GM12878 (cell line): ENCODE data around the gene GAS2L1. TPM values are rescaled to one million over a fixed set of nuclear protein-coding genes. Genes with fewer than 3 reads are reported as not detected.
A peak's percentile ranks its signal among the peaks of the same experiment; 100 is the strongest.

Experiments used
- ATAC-seq: fragments of 200-7000 bp; cut with Tn5 transposase; 3 replicates; pipeline ENCODE4 v1.9.1; 2020; ENCODE audit warnings: mild to moderate bottlenecking, moderate library complexity
- BruUV-seq: library from RNA; stranded (reverse); fragments of 400-500 nt; replicated peaks from 2 replicates; lab custom pipeline; 2021; lab: Mats Ljungman, UMichigan
- CTCF ChIA-PET: fragments of 300-600 bp; sonication (Branson Sonifier 250); formaldehyde crosslinking; extraction: SDS; loops from one replicate; lab custom pipeline; 2021; ENCODE audit warnings: inconsistent platforms; lab: Yijun Ruan, JAX
- POLR2A ChIA-PET: fragments of 350-600 bp; formaldehyde crosslinking; extraction: SDS; loops from one replicate; lab custom pipeline; 2021; ENCODE audit warnings: inconsistent platforms; lab: Charles Lee
- RAD21 ChIA-PET: fragments of 300-600 bp; sonication (Branson Sonifier 250); formaldehyde crosslinking; loops from one replicate; lab custom pipeline; 2023; ENCODE audit warnings: antibody characterized with exemption; ENCODE audit not compliant: unreplicated experiment; lab: Charles Lee
- SMC1A ChIA-PET: fragments of 300-600 bp; sonication (Branson Sonifier 250); formaldehyde crosslinking; loops from one replicate; lab custom pipeline; 2023; ENCODE audit not compliant: unreplicated experiment, uncharacterized antibody; lab: Charles Lee
- DNase-seq: peaks from one replicate; pipeline ENCODE4 v3.0.0-alpha.2; 2011; ENCODE audit warnings: low read depth, low spot score
- FAIRE-seq: peaks from 3 replicates; lab custom pipeline; 2011; peaks lifted over from hg19 to GRCh38; lab: Jason Lieb, UNC
- H2AFZ ChIP-seq: 2 replicates; pipeline ENCODE4 v1.6.0; 2011; ENCODE audit warnings: low read depth, low read length, control low read depth; ENCODE audit not compliant: control insufficient read depth
- H3K27ac ChIP-seq: 2 replicates; pipeline ENCODE4 v1.5.1; 2011; ENCODE audit warnings: control low read depth; ENCODE audit not compliant: control insufficient read depth, insufficient read depth
- H3K27me3 ChIP-seq, 2 experiments: replicated peaks in 1 of 2; 2 replicates each; pipeline versions ENCODE4 v1.6.0 to v1.6.1; 2011; ENCODE audit warnings: low read length in 1 of 2; ENCODE audit not compliant: control insufficient read depth in 2 of 2, insufficient read depth in 2 of 2
- H3K36me3 ChIP-seq, 2 experiments: 2 replicates each; pipeline ENCODE4 v1.5.1; 2011; ENCODE audit warnings: low read length in 1 of 2; ENCODE audit not compliant: control insufficient read depth in 2 of 2, insufficient read depth in 2 of 2
- H3K4me1 ChIP-seq: 2 replicates; pipeline ENCODE4 v1.6.1; 2011; ENCODE audit warnings: mild to moderate bottlenecking, low read length, moderate library complexity, mixed read lengths; ENCODE audit not compliant: control insufficient read depth, insufficient read depth
- H3K4me2 ChIP-seq: 2 replicates; pipeline ENCODE4 v1.6.0; 2011; ENCODE audit warnings: control low read depth; ENCODE audit not compliant: control insufficient read depth, insufficient read depth
- H3K4me3 ChIP-seq: fragments of 200-600 bp; sonication (generic); 2 replicates; pipeline ENCODE4 v1.5.1; 2016
- H3K79me2 ChIP-seq: 2 replicates; pipeline ENCODE4 v1.6.0; 2011; ENCODE audit warnings: low read length; ENCODE audit not compliant: control insufficient read depth, insufficient read depth
- H3K9ac ChIP-seq: 2 replicates; pipeline ENCODE4 v1.8.0; 2011; ENCODE audit warnings: low read length, control low read depth, mixed read lengths; ENCODE audit not compliant: control insufficient read depth, insufficient read depth
- H3K9me3 ChIP-seq: replicated peaks from 3 replicates; pipeline ENCODE4 v1.5.1; 2011; ENCODE audit warnings: mild to moderate bottlenecking, low read length; ENCODE audit not compliant: control insufficient read depth, insufficient read depth
- H4K20me1 ChIP-seq: 2 replicates; pipeline ENCODE4 v1.6.0; 2011; ENCODE audit not compliant: control insufficient read depth, insufficient read depth
- BHLHE40 ChIP-seq, 2 experiments: fragments of 450-650 bp in 1 of 2; IDR thresholded peaks; 2 replicates each; pipeline ENCODE4 v1.6.1; 2011 to 2017; ENCODE audit warnings: low read depth in 2 of 2, borderline replicate concordance in 1 of 2, improper control_type of control experiment in 1 of 2, low read length in 1 of 2, mild to moderate bottlenecking in 1 of 2
- CHD1 ChIP-seq: IDR thresholded peaks from 2 replicates; pipeline ENCODE4 v1.6.1; 2012; ENCODE audit warnings: low read depth, low read length, improper control_type of control experiment
- CREB1 ChIP-seq: IDR thresholded peaks from 2 replicates; pipeline ENCODE4 v1.6.1; 2012; ENCODE audit warnings: low read depth, mild to moderate bottlenecking, inconsistent platforms
- CTCF ChIP-seq, 3 experiments: IDR thresholded peaks in 2 of 3; conservative IDR thresholded peaks in 1 of 3; 2 replicates each; pipeline ENCODE4 v1.5.1; 2011; ENCODE audit warnings: low read depth in 3 of 3, low read length in 3 of 3, mild to moderate bottlenecking in 3 of 3, control low read depth in 2 of 3, moderate library complexity in 2 of 3, inconsistent platforms in 1 of 3, mixed read lengths in 1 of 3; ENCODE audit not compliant: control insufficient read depth in 2 of 3, insufficient read depth in 1 of 3; ENCODE audit errors: extremely low read depth in 1 of 3
- DPF2 ChIP-seq: fragments of 450-650 bp; IDR thresholded peaks from 2 replicates; pipeline ENCODE4 v1.6.1; 2017; ENCODE audit warnings: mild to moderate bottlenecking
- ESRRA ChIP-seq: IDR thresholded peaks from 2 replicates; pipeline ENCODE4 v1.6.1; 2012; ENCODE audit warnings: mild to moderate bottlenecking, low read length, improper control_type of control experiment
- HDAC6 ChIP-seq: fragments of 200-600 bp; sonication (generic); IDR thresholded peaks from one replicate; pipeline ENCODE4 v1.8.0; 2017; ENCODE audit warnings: antibody characterized with exemption; ENCODE audit not compliant: unreplicated experiment
- MEF2A ChIP-seq: IDR thresholded peaks from 2 replicates; pipeline ENCODE4 v1.6.1; 2011; ENCODE audit warnings: low read depth, mild to moderate bottlenecking, low read length, moderate library complexity; ENCODE audit not compliant: insufficient read depth
- PAX8 ChIP-seq: fragments of 450-650 bp; IDR thresholded peaks from 2 replicates; pipeline ENCODE4 v1.6.1; 2017; ENCODE audit warnings: mild to moderate bottlenecking, moderate library complexity
- PKNOX1 ChIP-seq: fragments of 450-650 bp; IDR thresholded peaks from 2 replicates; pipeline ENCODE4 v1.6.1; 2016; ENCODE audit warnings: mild to moderate bottlenecking
- RAD21 ChIP-seq: IDR thresholded peaks from 2 replicates; pipeline ENCODE4 v1.6.1; 2011; ENCODE audit warnings: mild to moderate bottlenecking, low read depth, low read length, moderate library complexity; ENCODE audit not compliant: insufficient read depth
- RB1 ChIP-seq: fragments of 450-650 bp; formaldehyde crosslinking; IDR thresholded peaks from 2 replicates; pipeline ENCODE4 v1.6.1; 2017; ENCODE audit warnings: mild to moderate bottlenecking, borderline replicate concordance
- RBBP5 ChIP-seq: fragments of 200-600 bp; sonication (generic); conservative IDR thresholded peaks from 2 replicates; pipeline ENCODE4 v1.6.1; 2016
- USF1 ChIP-seq: IDR thresholded peaks from 2 replicates; pipeline ENCODE4 v1.6.1; 2011; ENCODE audit warnings: borderline replicate concordance, low read depth, mild to moderate bottlenecking, moderate library complexity, mixed read lengths, low read length; ENCODE audit not compliant: insufficient read depth; ENCODE audit errors: extremely low read length
- ZBED1 ChIP-seq: IDR thresholded peaks from 2 replicates; pipeline ENCODE4 v1.6.1; 2016; ENCODE audit warnings: borderline replicate concordance
- WGBS: methylation state at CpG from one replicate; pipeline ENCODE4 v1.1.6; 2016; ENCODE audit warnings: low lambda C conversion rate; ENCODE audit not compliant: insufficient replicate concordance, insufficient coverage; ENCODE audit errors: missing lambda C conversion rate; 5-methylcytosine and 5-hydroxymethylcytosine counted together
- in situ Hi-C: fragments of 300-500 bp; cut with MboI; formaldehyde crosslinking; loops from 9 replicates; pipeline ENCODE4 v1.14.3; 2018; ENCODE audit warnings: mixed read lengths
- intact Hi-C: fragments of 100-400 bp; cut with micrococcal nuclease; formaldehyde crosslinking; loops from one replicate; pipeline ENCODE4 v1.14.2; 2022; ENCODE audit not compliant: unreplicated experiment
- polyA plus RNA-seq, 11 experiments: library from polyadenylated mRNA; depleted of rRNA in 4 of 11; unstranded in 6 of 11; stranded (reverse) in 5 of 11; fragments of >200 nt; fragmentation: Nextera tagmentation in 4 of 11; fragmentation: Illumina TruSeq in 1 of 11; extraction: Ambion mirVana in 4 of 11; extraction: Trizol in 1 of 11; gene quantifications; 1 replicate in 1 of 11; 2 replicates in 10 of 11; pipeline versions ENCODE4 v1.2.1 to v1.2.3, GENCODE V29; 2011 to 2016; ENCODE audit warnings: inconsistent platforms in 2 of 11, missing spikeins in 2 of 11, low read depth in 1 of 11
- total RNA-seq, 4 experiments: library from RNA; depleted of rRNA in 3 of 4; stranded (reverse); fragments of >200 nt in 3 of 4; fragmentation: Illumina TruSeq in 1 of 4; extraction: Trizol in 1 of 4; gene quantifications; 2 replicates each; pipeline versions ENCODE4 v1.2.1 to v1.2.3, GENCODE V29; 2013 to 2021
- TF ChIP-seq, protein P1 (sequence below): fragments of 450-650 bp; IDR thresholded peaks from 2 replicates; pipeline ENCODE4 v1.6.1; 2017; ENCODE audit warnings: mild to moderate bottlenecking

The GAS2L1 gene
- total and polyA plus RNA-seq, 10 of the 15 experiments (the other 5 are each of a cell fraction or from before 2014, with no cell fraction given) = 0.03 to 0.13 TPM; not detected in 8

DNA sequence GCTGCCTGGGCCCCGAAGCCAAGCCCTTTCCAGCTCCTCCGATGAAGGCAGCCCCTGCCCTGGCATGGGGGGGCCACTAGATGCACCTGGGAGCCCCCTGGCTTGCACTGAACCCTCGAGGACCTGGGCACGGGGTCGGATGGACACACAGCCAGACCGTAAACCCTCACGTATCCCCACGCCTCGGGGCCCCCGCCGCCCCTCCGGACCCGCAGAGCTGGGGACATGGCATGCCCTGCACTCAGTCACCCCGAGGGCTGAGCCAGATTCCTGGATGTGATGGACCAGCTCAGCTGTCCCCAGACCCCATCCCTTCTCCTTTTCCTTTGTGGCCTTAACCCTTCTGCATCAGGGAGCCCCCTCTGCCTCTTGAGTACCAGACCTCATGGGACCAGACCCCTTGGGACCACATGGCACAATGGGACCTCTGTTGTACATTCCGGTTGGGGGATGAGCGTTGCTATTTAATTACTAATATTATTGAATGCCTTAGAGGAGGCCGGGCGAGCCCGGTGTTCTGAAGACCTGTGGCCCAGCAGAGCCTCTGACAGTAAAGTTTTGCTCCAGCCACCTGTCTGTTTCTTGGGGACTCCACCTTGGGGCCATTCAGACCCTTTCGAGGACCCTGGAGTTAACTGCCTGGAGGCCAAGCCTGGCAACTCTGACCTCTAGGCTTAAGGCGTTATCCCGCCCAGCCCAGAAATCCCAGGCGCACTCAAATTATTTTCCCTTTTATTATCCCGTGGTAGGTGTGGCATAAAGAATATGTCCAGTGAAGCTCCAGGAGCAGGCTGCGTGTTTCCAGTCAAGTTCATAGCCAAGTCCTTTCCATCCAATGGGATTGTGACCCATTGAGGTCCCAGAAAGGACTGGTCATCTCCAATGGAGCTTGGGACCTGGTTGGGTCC lies 6.0 kb downstream of the GAS2L1 start (continued):
- no peak for TF ChIP-seq PKNOX1
- TF ChIP-seq ESRRA = no peak
- TF ChIP-seq ZBED1 = no peak
- TF ChIP-seq RB1 = no peak
- TF ChIP-seq CREB1 = no peak
- TF ChIP-seq DPF2 = no peak
- TF ChIP-seq PAX8 = no peak
- TF ChIP-seq MEF2A = no peak

GRCh38 chr22:29313126-29313575 lies 6.7 kb downstream of the GAS2L1 start:
- ChIA-PET SMC1A (no interaction called here), POLR2A (no interaction called here)
- Histone ChIP-seq H3K9ac (no peak overlapping the region), H3K27me3 (peaks cover 7 to 9% of the 10 kb centered on the region in 2 experiments; a peak in 3 of 4 replicates), H3K4me1 (no peaks in the 10 kb centered on the region), H4K20me1 (no peaks in the 10 kb centered on the region)
- in situ Hi-C loops = no loop called here
- intact Hi-C loops = no loop called here
- TF ChIP-seq BHLHE40 (IDR thresholded peaks at IDR 0.05; ENCODE audit: borderline replicate concordance in 1 of 2, low read depth in 2 of 2, low read length in 1 of 2) (peak; percentile 60 to 89; a peak in 3 of 4 replicates), CTCF (IDR thresholded peaks at IDR 0.05 in 2 of 3, conservative IDR thresholded peaks at IDR 0.05 in 1 of 3; ENCODE audit: control insufficient read depth in 2 of 3, extremely low read depth in 1 of 3, insufficient read depth in 1 of 3, low read depth in 3 of 3, low read length in 3 of 3) (peak; percentile 34 to 73 (median 59)), RB1 (0 out of 2 replicates have a peak, but pooled peaks have one; percentile 20), HDAC6 (peak; percentile 73), CHD1 (no peak), USF1 (peak; percentile 75), RBBP5 (no peak), RAD21 (peak; percentile 41)
- TF ChIP-seq, protein P1, sequence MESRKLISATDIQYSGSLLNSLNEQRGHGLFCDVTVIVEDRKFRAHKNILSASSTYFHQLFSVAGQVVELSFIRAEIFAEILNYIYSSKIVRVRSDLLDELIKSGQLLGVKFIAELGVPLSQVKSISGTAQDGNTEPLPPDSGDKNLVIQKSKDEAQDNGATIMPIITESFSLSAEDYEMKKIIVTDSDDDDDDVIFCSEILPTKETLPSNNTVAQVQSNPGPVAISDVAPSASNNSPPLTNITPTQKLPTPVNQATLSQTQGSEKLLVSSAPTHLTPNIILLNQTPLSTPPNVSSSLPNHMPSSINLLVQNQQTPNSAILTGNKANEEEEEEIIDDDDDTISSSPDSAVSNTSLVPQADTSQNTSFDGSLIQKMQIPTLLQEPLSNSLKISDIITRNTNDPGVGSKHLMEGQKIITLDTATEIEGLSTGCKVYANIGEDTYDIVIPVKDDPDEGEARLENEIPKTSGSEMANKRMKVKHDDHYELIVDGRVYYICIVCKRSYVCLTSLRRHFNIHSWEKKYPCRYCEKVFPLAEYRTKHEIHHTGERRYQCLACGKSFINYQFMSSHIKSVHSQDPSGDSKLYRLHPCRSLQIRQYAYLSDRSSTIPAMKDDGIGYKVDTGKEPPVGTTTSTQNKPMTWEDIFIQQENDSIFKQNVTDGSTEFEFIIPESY = peak; percentile 54; the same call in 1 of the 2 replicates
- TF ChIP-seq, all 136 proteins: peak for 7
- no peak overlapping the region for H3K4me3 ChIP-seq
- peak; percentile 47 for ATAC-seq
- RAD21 ChIA-PET = interaction anchor here (1.0 kb wide), 1 partner anchor 241 kb away, joined by 4 read pairs; the partner anchor contains the start of gene KREMEN1
- 57% methylated on average over 44 of the region's 44 CpGs for WGBS
- no peak for FAIRE-seq
- no peak overlapping the region for H2AFZ ChIP-seq
- no peak overlapping the region for H3K27ac ChIP-seq
- no peak overlapping the region for H3K4me2 ChIP-seq
- H3K79me2 ChIP-seq = no peaks in the 10 kb centered on the region
- H3K36me3 ChIP-seq = no peaks in the 10 kb centered on the region
- no peak for DNase-seq
- CTCF ChIA-PET = interaction anchor here (0.7 kb wide), 1 partner anchor 31 kb away, joined by 4 read pairs; no protein-coding TSS in a partner anchor
- no peaks in the 10 kb centered on the region for H3K9me3 ChIP-seq
- BruUV-seq = no TSS peak
